GM19328 (cell line): Measurements from ENCODE around the gene SLC44A1.

Experiments used
- ATAC-seq: cut with Tn5 transposase; IDR thresholded peaks from one replicate; pipeline ENCODE4 v1.9.1; 2021; ENCODE audit warnings: mild to moderate bottlenecking, moderate library complexity; ENCODE audit not compliant: unreplicated experiment

SLC44A1 gene

DNA sequence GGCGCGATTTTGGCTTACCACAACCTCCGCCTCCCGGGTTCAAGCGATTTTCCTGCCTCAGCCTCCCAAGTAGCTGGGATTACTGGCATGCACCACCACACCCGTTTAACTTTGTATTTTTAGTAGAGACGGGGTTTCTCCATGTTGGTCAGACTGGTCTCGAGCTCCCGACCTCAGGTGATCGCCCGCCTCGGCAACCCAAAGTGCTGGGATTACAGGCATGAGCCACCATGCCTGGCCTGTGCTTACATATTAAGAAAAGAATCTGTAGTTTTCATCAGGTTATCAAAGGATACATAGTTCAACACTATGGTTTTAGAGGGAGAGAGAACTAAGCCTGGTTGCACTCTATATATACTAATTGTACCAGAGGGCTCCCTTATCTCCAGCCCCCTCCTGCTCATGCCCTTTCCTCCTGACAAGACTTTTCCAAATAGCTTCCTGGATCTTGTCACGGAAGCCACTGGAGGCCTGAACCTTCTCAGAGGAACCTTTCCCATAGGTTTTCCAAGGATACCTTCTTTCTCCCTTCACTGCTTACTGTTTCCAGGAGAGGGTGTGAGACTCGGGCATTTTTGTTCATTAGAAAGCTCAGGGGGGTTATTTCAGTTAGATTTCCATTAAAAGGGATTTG is 53.1 kb downstream of the SLC44A1 start:
- ATAC-seq: no peak

DNA sequence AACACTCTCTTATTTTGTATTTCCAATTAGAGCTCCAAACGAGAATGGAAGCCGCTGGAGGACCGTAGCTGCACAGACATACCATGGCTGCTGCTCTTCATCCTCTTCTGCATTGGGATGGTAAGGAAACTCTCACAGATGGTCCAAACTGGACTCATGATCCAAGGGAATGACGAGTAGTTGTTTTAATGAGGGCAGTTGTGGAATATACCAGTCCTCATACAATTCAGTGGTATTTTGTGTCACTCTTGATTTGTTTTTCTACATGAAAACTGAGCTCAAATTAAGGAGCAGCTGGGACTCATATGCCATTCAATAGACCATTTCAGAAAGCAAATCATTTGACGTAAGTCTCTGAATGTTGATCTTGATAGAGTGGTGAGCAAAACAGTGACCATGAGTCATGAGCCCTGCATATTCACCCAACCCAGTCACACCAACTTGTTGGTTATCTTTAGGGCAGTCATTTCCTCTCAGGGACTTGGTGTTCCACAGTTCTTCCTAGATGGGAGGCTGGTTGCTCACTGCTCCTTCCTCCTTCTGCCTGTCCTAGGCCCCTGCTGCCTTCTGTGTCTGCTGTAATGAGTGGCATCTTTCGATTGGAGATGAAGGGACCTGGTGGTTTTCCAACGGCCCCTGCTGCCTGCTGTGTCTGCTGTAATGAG is 54.9 kb downstream of the SLC44A1 start:
- ATAC-seq: no peak

DNA sequence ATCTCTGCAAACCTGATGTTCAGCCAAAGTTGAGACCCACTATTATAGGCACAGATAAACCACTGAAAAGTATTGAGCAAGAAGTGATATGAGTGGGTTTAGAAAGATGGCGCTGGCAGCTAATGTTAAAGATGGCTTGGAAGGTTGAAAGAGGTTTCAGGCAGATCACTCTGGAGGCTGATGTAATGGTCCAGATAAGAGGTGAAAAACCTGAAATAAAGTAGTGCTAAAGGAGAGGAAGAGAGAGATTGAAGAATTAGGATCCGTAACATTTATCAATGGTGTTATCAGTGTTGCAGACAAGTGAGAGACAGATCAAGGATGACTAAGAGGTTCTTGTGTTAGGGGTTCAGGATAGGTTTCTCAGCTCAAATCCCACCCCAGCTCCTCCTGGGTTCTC is 58.3 kb downstream of the SLC44A1 start:
- ATAC-seq: no peak

DNA sequence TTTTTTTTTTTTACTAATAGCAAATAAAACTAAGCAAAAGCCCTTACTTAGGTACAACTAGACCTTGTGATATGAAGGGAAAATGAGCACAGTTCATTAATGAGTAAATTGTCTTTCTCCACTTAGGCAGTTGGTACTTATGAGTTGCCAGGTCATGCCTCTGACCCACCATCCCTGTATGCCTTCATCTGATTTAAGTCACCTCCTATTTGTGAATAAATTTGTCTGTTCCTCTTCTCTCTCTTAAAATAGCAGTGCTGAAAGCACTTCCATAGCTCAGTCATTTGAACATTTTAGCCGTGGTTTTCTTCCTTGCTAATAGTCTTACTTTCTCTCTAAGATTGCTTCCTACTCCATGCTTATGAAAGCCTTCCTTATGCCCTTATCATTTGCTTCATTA is 61.4 kb downstream of the SLC44A1 start:
- no peak for ATAC-seq

DNA sequence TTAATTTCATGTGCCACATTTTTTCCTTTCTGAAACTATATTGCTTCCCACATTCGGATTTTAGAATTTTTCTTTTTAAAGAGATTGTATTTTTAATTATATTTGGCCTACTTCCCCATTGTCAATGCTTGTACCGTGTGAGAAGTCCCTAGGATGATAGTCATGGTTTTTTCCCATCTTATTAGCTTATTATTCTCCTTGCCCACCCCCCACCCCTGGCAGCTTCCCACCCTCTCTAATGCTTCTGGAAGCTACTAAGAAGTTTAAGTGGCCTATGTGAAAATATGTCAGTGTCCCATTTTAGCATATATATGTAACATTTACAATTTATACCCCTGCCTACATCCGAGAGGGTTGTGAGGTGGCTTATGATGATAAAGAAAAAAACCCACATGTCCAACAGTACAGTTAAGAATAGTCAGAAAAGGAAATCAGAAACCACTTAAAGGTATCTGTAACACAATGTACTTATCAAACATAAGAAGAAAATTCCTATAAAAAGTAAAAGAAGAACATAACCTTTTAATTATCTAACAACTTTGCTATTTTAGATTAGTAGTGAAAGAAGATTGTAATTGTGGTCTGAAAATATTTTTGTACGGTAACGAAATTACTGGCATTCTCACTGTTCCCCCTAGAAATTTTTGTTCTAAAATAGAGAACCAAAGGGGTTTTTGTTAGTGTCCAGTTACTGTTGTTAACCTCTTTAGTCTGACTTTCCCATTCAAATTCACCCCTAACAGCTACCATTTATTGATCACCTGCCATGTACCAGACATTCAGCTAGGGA is 62.1 kb downstream of the SLC44A1 start:
- ATAC-seq: no peak

DNA sequence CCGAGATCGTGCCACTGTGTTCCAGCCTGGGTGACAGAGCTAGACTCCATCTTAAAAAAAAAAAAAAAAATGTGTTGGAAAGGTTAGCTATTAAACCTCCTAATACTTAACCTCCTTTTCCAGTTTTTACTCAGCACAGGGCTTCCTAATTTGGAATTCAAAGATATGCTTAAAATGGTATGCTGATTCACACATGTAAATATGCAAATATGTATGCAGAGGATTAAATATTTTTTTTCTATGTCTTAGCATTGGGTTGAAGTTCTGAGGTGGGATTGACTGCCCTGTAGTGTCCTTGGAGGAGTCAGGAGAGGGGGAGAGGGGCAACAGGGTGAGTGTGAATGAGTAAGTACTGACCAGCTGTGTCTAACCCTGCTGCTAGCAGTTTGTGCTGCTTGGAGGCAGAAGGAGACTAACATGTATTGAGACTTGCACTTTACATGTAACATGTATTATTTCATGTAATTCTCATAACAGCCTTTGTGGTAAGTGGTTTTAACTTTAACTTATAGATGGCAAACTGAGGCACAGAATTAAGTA is 63.2 kb downstream of the SLC44A1 start:
- no peak for ATAC-seq

DNA sequence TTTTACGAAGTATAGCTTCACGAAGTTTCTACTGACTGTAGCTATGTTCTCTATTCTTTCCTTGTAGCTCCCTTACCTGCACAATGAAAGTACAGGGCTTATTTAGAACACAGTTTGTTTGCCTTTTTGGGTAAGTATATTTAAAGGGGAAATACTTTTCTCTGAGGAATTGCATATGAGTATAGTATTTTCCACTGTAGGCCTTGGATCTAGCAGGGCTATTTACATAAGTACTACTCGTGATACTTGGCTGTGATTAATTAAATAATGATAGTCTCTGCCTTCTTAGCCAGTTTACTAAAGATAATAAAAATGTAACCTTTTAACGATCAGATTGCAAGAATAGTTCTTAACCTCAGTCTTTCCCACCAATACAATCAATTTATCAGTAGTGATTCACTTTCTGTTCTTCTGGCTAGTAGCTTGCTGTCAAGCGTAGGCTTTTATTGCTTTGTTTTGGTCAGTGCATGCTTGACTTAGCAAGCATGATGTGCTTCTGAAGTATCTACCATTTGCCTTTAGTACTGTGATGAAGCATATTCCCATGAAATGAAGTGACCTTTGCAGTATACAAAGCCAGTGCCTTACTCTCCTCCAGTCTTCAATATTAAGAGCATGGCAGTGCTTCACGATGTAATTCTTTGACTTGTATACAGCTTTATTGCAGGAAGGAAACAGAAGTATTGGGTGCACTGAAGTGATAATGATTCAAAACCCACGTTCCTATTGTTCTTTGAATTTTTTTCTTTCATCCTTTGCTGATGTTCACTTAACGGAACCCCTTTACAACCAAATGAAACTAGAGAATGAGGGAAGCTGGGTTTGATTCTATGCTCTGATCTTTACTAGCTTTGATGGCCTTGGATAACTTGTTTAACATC is 64.2 kb downstream of the SLC44A1 start:
- ATAC-seq: no peak

DNA sequence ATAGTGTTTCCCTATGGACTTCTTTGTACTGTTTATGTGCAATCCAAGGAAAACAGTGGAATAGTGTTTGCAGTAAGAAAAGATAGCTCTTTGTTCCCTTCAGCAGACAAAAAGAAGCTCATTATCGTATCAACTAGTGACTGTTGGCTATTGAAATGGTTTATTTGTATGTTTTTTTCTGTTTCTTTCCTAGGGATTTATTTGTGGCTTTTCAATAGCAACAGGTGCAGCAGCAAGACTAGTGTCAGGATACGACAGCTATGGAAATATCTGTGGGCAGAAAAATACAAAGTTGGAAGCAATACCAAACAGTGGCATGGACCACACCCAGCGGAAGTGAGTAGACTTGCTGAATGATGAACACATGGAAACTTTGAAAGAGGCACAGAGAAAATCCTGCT is 65.1 kb downstream of the SLC44A1 start:
- no peak for ATAC-seq

DNA sequence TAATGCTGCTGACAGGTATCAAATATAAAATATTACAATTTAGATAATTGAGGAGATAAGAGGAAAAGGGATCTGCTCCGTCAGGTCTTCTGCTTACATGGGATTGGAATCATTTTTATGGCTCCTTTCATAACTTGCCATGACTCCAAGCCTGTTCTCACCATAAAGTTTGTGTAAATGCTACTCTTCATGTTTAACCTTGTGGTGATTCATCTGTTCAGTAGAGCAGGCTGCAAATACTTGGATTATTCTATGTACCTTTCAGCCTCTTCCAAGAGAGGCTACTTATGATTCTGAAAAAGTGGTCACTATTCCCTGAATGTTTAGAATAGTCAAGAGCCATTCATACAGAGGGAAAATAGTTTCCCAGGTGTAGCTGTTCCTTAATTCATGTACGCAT is 66.9 kb downstream of the SLC44A1 start:
- ATAC-seq: no peak

DNA sequence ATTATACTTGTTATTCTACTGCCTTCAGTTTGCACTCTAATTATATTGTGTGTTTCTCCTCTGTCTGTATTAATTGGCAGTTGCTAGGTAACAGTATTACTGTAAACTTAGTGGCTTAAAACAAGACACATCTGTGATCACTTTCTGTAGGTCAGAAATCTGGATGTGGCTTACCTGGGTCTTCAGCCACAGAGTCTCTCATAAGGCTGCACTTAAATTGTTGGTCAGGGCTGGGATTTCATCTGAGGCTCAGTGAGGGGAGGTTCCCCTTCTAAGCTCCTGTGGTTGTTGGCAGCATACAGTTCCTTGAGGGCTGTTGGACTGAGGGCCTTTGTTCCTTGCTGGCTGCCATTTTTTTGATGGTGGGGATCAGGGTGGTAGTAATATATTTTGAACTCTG is 68.8 kb downstream of the SLC44A1 start:
- ATAC-seq: no peak

DNA sequence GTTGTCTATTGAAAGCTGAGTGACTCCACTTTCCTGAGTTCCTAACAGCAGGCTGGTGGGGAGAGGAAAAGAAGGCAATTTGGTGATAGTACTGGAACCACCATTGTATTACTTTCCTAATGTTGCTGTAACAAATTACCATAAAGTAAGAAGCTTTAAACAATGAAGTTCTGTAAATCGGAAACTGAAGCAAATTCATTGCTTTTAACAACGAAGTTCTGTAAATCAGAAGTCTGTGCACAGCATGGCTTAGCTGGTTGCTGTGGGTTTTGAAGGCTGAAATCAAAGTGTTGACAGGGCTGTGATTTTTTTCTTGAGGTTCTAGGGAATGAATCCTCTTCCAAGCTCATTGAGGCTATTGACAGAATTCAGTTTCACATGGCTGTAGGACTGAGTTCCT is 72.3 kb downstream of the SLC44A1 start:
- no peak for ATAC-seq

DNA sequence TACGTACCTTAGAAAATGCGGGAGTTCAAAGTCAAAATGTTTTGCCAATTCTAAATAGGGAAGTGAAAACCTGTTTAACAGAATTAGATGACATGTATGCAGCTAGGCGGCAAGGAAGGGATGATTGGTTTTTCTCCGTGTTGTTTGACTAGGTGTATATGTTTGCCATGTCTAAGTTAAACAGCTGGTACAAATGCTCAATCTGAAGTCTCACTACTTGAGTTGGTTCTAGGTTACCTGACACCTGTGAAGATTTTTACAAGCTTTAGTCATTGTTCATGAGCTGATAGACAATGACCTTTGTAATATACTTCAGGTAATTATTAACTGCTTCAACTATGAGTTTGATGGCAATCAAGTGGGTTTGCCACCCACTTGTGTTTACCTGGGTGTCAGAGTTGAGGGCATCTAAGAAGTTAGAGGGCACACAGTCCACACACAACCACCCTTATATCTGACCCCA is 74.3 kb downstream of the SLC44A1 start:
- no peak for ATAC-seq

DNA sequence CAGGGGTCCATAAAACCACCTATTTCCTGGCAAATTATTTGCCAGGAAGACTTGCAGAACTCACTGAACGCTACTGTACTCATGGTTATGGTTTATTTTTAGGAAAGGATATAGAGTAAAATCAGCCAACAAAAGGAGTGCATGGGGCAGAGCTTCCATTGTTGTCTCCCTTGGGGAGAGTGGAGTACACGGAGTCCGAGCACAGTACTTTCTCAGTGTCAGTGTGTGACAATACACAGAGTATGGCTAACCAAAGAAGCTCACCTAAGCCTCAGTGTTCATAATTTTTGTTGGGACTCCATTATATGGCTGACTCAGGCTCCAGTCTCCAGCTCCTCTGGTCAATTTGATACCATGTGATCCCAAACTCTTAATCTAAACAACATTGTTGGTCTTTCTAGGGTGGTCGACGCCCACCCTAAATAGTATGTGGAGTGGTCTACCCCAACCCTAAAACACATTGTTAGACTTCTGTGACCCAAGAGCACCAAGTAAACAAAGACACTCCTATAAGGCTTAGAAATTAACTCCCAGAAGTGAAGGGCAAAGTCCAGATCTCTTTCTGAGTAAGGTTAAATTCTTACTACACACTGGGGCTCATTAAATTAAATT is 74.9 kb downstream of the SLC44A1 start:
- ATAC-seq: no peak

DNA sequence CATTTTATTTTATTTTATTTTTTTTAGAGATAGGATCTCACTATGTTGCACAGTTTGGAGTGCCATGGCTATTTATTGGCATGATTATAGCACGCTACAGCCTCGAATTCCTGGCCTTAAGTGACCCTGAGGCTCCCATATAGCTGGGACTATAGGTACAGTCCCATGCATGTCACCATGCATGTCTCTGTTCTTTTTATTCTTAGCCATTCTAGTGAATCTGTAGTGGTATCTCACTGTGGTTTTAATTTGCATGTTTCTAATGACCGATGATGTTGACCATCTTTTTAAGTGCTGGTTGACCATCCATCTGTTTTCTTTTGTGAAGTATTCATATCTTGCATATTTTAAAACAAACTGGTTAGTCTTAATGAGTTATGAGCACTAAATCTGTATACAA is 76.1 kb downstream of the SLC44A1 start:
- no peak for ATAC-seq

DNA sequence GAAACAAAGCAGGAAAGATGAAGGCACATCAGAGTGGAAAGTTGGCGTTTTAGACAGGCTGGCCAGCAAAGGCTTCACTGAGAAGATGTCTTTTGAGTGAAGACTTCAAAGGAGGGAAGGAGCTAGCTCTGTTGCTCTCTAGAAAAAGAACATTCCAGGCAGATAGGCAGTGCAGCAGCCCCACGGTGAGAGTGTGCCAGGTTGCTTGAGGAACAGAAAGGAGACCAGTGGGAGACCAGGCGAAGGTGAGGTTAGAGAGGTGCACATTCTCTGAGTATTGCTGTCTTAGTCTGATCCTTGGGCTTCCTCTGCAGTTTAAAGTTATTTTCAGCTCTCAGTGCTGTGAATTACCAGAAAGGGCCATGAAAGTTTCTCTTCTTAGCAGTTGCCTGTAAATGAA is 83.8 kb downstream of the SLC44A1 start:
- ATAC-seq: no peak

DNA sequence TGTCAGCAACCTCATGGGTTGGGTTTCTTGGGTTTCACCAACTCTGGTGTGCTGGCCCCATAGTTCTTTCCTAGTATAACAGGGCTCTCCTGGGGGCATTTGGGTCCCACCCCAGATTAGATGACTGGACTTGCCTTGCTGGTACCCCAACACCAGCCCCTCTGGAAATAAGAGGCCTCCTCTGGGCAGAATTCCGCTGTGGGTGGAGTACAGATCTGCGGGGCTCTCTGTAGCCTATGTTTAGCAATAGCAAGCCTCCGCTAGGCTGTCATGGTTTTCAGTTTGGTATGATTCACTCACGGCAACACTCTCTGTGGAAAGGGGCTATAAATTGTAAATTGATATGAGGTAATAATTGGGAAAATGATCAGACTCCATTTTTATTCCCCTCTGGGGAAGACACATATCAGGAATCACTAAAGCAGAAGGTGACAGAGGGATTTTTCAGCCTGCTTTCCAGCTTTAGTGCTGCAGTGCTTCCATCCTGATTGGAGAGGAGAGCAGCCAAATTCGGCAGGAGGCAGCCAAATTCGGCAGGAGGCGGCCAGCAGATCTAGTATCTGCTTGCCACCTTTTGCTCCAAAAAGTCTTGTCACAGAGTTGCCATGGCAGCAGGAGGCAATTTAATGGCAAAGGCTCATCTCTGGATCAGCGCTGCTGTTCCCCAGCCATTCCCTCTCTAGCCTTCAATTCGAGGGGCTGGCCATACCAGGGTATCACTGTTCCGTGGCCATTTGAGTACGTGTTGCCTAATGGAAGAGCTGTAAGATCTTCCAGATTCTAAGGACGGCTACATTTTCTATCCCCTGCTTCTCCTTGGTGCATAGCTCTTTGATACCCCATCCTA is 84.6 kb downstream of the SLC44A1 start:
- no peak for ATAC-seq

DNA sequence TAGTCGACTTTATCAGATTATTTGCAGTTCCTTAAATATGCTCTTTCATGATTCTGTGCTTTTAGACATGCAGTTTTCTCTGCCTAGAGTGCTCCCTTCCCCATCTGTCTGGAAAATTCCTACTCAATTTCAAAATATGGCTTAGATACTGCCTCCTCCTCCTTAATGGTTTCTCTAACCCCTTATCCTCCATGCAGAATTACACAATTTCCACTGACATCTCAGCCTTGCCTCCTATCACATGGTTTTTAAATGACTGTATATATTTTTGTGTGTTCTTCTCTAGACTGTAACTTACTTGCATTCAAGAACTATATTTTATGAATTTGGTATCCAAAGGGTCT is 85.2 kb downstream of the SLC44A1 start:
- no peak for ATAC-seq

DNA sequence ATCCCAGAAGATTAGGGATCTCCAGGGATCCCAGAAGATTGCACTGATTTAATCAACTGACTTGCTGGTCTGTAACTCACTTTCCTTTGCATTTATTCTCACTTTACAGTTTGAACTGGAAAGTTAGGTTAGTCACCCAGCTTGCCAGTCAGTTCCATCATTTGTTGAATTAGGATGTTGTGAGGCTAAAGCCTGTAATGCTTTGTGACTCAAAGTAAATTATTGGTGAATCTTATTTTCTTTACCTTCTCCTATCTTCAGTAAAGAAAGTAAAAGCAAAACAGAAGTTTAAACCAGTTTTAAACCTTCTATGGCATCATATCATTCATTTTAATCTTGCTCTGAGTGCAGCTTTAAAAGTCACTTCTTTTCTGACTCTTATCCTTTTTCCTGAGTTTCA is 85.8 kb downstream of the SLC44A1 start:
- ATAC-seq: no peak

DNA sequence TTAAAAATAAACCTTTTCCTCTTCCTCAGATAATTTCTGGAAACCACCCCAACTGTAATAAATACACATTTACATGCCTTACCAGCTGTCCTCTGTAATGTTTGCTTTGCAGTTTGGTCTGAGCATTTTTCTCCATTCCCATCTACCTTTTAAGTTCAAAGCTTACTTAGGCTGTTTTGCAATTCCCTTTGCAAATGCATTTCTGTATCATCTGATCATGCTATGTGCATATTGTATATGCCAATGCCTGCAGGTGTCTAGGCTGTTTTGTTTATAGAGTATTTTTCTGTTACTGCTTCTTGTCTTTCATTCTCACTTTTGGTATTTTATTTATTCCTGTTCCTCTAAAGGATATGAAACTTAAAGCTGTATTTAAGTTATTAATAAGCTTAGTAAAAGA is 86.3 kb downstream of the SLC44A1 start:
- ATAC-seq: no peak

DNA sequence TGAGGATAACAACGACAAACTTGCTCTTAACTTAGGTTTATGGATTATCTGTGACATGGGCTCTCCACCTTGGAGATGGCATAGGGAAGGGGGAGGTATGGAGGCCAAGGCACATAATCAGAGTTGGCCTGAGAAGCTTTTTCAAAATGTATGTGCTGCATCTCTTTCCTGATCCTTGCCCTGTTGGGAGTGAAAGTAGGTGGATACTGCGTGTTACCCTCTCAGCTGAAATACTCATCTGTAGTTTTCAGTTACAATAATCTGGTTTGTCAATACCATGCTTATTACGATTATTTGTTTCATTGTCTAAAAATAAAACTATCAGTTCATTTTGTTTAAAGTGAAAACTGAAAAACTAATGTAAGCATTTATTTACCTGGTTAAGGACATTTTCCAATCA is 86.7 kb downstream of the SLC44A1 start:
- ATAC-seq: no peak
